AG10803 (cell line): ENCODE measurements around the gene XPR1.
A peak's percentile ranks its signal among the peaks of the same experiment; 100 is the strongest.

Source experiments
- DNase-seq: peaks from one replicate; pipeline ENCODE4 v3.0.0; 2010; ENCODE audit warnings: low read depth
- H3K4me3 ChIP-seq: 2 replicates; pipeline ENCODE4 v1.5.1; 2011; ENCODE audit warnings: mild to moderate bottlenecking, low read length, control low read depth
- CTCF ChIP-seq: conservative IDR thresholded peaks from 2 replicates; pipeline ENCODE4 v1.5.1; 2011; ENCODE audit warnings: mild to moderate bottlenecking, low read length, control low read depth, inconsistent platforms

Gene XPR1

GRCh38 chr1:180614730-180615129 is 17.1 kb upstream of the XPR1 start:
- H3K4me3 ChIP-seq, result no peak overlapping the region
- no peak for TF ChIP-seq CTCF
- DNase-seq, result peak; percentile 19

- no peak overlapping the region for H3K4me3 ChIP-seq
- TF ChIP-seq CTCF, result no peak
- DNase-seq, result no peak
These were observed 16.1 kb upstream of the XPR1 start for GRCh38 chr1:180615493-180616290.

- DNase-seq, result peak; percentile 77
- H3K4me3 ChIP-seq, result no peak overlapping the region
- no peak for TF ChIP-seq CTCF
These were observed 15.4 kb upstream of the XPR1 start for GRCh38 chr1:180616439-180616838.

GRCh38 chr1:180617774-180618395 is 13.9 kb upstream of the XPR1 start:
- no peak overlapping the region for H3K4me3 ChIP-seq
- no peak for DNase-seq
- TF ChIP-seq CTCF, result no peak

GRCh38 chr1:180620581-180620980 is 11.2 kb upstream of the XPR1 start:
- H3K4me3 ChIP-seq, result no peak overlapping the region
- no peak for DNase-seq
- no peak for TF ChIP-seq CTCF

GRCh38 chr1:180622658-180623508 is 8.9 kb upstream of the XPR1 start:
- H3K4me3 ChIP-seq, result no peak overlapping the region
- TF ChIP-seq CTCF, result no peak
- DNase-seq, result no peak
